Measurements from ENCODE around the gene LIMS2. TPM values are rescaled to one million over a fixed set of nuclear protein-coding genes. Genes with fewer than 3 reads are reported as not detected.

Gene LIMS2
- total RNA-seq, 2 experiments from 2014 or later: 1.6 to 24.9 TPM

DNA sequence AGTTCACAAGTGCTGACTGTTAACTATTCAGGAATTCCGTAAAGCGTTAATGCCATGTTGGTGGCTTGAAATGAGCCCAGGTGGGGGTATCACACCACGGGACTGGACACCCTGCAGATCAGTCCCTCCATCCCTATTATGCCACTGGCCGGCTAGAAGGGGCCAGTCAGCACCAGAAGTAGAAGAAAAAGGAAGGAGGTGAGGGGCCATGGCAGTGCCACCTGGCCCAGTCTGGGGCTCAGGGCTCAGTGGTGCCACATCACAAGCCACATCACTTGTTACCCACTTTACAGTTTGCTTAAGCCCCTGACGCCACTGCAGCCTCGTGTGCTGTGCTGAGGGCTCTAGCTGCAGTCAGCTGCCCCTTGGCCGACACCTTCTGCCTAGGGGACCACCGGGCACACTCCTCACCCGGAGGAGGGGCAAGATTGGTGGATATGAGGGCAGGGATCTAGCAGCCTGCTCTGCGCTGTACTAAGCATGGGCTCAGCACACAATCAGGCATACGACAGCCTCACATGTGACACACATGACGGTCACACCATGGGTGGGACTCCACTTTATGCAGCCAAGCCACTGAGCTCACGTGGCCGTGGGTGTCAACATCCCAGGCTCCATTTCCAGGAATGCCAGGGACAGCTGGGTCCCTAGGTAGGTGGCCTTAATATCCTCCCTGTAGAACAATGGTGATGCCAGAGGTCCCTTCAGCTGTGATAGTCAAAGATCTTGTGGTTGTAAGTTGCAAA, 3.6 kb downstream of the LIMS2 start:
- intact Hi-C loops (cut with micrococcal nuclease; ENCODE audit: unreplicated experiment): no loop called here
- Histone ChIP-seq H3K79me2 (ENCODE audit: insufficient read depth, low read depth, low read length) (no peaks in the 10 kb centered on the region), H3K4me1 (ENCODE audit: insufficient read depth, low read length, poor library complexity, severe bottlenecking) (no peaks in the 10 kb centered on the region), H3K36me3 (ENCODE audit: insufficient read depth, low read length) (no peaks in the 10 kb centered on the region), H3K4me3 (ENCODE audit: low read depth, low read length, poor library complexity, severe bottlenecking) (no peak overlapping the region), H3K9me2 (ENCODE audit: insufficient read depth, low read length) (no peaks in the 10 kb centered on the region), H4K20me1 (ENCODE audit: insufficient read depth, low read length) (no peaks in the 10 kb centered on the region), H3K4me2 (ENCODE audit: low read length) (no peak overlapping the region), H3K9me3 (ENCODE audit: low read length) (no peaks in the 10 kb centered on the region), H2AFZ (ENCODE audit: low read length) (no peak overlapping the region), H3K27ac (ENCODE audit: low read depth, low read length, poor library complexity, severe bottlenecking) (no peak overlapping the region)
- BruUV-seq (replicated peaks): no TSS peak
- TF ChIP-seq, protein P1, sequence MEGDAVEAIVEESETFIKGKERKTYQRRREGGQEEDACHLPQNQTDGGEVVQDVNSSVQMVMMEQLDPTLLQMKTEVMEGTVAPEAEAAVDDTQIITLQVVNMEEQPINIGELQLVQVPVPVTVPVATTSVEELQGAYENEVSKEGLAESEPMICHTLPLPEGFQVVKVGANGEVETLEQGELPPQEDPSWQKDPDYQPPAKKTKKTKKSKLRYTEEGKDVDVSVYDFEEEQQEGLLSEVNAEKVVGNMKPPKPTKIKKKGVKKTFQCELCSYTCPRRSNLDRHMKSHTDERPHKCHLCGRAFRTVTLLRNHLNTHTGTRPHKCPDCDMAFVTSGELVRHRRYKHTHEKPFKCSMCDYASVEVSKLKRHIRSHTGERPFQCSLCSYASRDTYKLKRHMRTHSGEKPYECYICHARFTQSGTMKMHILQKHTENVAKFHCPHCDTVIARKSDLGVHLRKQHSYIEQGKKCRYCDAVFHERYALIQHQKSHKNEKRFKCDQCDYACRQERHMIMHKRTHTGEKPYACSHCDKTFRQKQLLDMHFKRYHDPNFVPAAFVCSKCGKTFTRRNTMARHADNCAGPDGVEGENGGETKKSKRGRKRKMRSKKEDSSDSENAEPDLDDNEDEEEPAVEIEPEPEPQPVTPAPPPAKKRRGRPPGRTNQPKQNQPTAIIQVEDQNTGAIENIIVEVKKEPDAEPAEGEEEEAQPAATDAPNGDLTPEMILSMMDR (conservative IDR thresholded peaks at IDR 0.05; ENCODE audit: low read length): no peak
- no peak for TF ChIP-seq EZH2phosphoT487 (IDR thresholded peaks at IDR 0.05; ENCODE audit: borderline replicate concordance, low read depth, low read length)
- DNase-seq (ENCODE audit: low spot score): no peak
- CTCF ChIA-PET (ENCODE audit: unreplicated experiment): no interaction called here
- POLR2A ChIA-PET: no interaction called here

DNA sequence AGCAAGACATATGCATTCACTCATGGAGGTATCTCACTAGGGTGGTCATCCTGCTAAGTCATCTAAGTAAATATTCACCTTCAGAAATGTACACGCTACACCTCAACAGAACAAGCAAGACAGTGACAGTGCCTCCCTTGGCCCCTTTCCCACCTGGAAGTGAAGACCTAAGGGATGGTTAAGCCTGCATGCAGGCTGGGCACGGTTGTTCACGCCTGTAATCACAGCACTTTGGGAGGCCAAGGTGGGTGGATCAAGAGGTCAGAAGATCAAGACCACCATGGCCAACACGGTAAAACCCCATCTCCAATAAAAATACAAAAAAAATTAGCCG, 4.4 kb downstream of the LIMS2 start:
- Histone ChIP-seq H3K27ac (ENCODE audit: low read depth, low read length, poor library complexity, severe bottlenecking) (no peak overlapping the region), H3K9me3 (ENCODE audit: low read length) (no peaks in the 10 kb centered on the region), H3K79me2 (ENCODE audit: insufficient read depth, low read depth, low read length) (no peaks in the 10 kb centered on the region), H3K36me3 (ENCODE audit: insufficient read depth, low read length) (no peaks in the 10 kb centered on the region), H2AFZ (ENCODE audit: low read length) (no peak overlapping the region), H3K4me2 (ENCODE audit: low read length) (no peak overlapping the region), H4K20me1 (ENCODE audit: insufficient read depth, low read length) (no peaks in the 10 kb centered on the region), H3K4me1 (ENCODE audit: insufficient read depth, low read length, poor library complexity, severe bottlenecking) (no peaks in the 10 kb centered on the region), H3K9me2 (ENCODE audit: insufficient read depth, low read length) (no peaks in the 10 kb centered on the region), H3K4me3 (ENCODE audit: low read depth, low read length, poor library complexity, severe bottlenecking) (no peak overlapping the region)
- intact Hi-C loops (cut with micrococcal nuclease; ENCODE audit: unreplicated experiment): no loop called here
- no TSS peak for BruUV-seq (replicated peaks)
- TF ChIP-seq EZH2phosphoT487 (IDR thresholded peaks at IDR 0.05; ENCODE audit: borderline replicate concordance, low read depth, low read length): no peak
- TF ChIP-seq, protein P1 (conservative IDR thresholded peaks at IDR 0.05; ENCODE audit: low read length): no peak
- POLR2A ChIA-PET: interaction anchor here (0.5 kb wide), 1 partner anchor 256 kb away, joined by 3 read pairs; no protein-coding TSS in a partner anchor
- CTCF ChIA-PET (ENCODE audit: unreplicated experiment): no interaction called here
- DNase-seq (ENCODE audit: low spot score): no peak
